Endodermal cell (in vitro differentiated cells): ENCODE data around the gene GABBR1. TPM values are rescaled to one million over a fixed set of nuclear protein-coding genes. Genes with fewer than 3 reads are reported as not detected.

ENCODE experiments used
- DNase-seq: peaks from one replicate; pipeline ENCODE4 v3.0.0-alpha.2; 2017
- H3K27ac ChIP-seq: 2 replicates; pipeline ENCODE4 v1.5.1; 2013; ENCODE audit warnings: mild to moderate bottlenecking, low read depth, low read length, moderate library complexity
- H3K27me3 ChIP-seq: 2 replicates; pipeline ENCODE4 v1.6.1; 2013; ENCODE audit warnings: mild to moderate bottlenecking, low read length, moderate library complexity; ENCODE audit not compliant: insufficient read depth, control insufficient read depth, poor library complexity, severe bottlenecking
- H3K36me3 ChIP-seq: 2 replicates; pipeline ENCODE4 v1.7.0; 2013; ENCODE audit warnings: mild to moderate bottlenecking, low read length, moderate library complexity; ENCODE audit not compliant: control insufficient read depth, insufficient read depth
- H3K4me1 ChIP-seq: one replicate; pipeline ENCODE4 v1.7.0; 2013; ENCODE audit warnings: low read length; ENCODE audit not compliant: control insufficient read depth, insufficient read depth
- H3K4me3 ChIP-seq: 2 replicates; pipeline ENCODE4 v1.5.1; 2013; ENCODE audit warnings: mild to moderate bottlenecking, low read length, moderate library complexity
- H3K9ac ChIP-seq: 2 replicates; pipeline ENCODE4 v1.6.1; 2013; ENCODE audit warnings: mild to moderate bottlenecking, low read length, moderate library complexity; ENCODE audit not compliant: poor library complexity, severe bottlenecking; ENCODE audit errors: extremely low read depth
- H3K9me3 ChIP-seq: 2 replicates; pipeline ENCODE4 v1.6.1; 2013; ENCODE audit warnings: mild to moderate bottlenecking, low read length, moderate library complexity; ENCODE audit not compliant: control insufficient read depth
- H3K27ac Mint-ChIP-seq: 2 replicates; pipeline ENCODE4 v1.8.0; 2020; ENCODE audit warnings: mixed read lengths
- H3K27me3 Mint-ChIP-seq: 2 replicates; pipeline ENCODE4 v1.8.0; 2021; ENCODE audit warnings: mild to moderate bottlenecking, mixed read lengths; ENCODE audit not compliant: insufficient read depth
- H3K36me3 Mint-ChIP-seq: 2 replicates; pipeline ENCODE4 v1.8.0; 2020; ENCODE audit warnings: low read depth, mixed read lengths
- H3K4me1 Mint-ChIP-seq: 2 replicates; pipeline ENCODE4 v1.8.0; 2020; ENCODE audit warnings: mixed read lengths
- H3K4me3 Mint-ChIP-seq: 2 replicates; pipeline ENCODE4 v1.8.0; 2020; ENCODE audit warnings: mild to moderate bottlenecking, moderate library complexity, mixed read lengths
- H3K9me3 Mint-ChIP-seq: 2 replicates; pipeline ENCODE4 v1.8.0; 2020; ENCODE audit warnings: mild to moderate bottlenecking, mixed read lengths
- WGBS, 2 experiments: methylation state at CpG; one replicate each; pipeline versions ENCODE4 v1.1.5 to v1.1.7; 2013; ENCODE audit warnings: missing lambda C conversion rate in 2 of 2, mixed read lengths in 1 of 2; ENCODE audit not compliant: insufficient coverage in 1 of 2, insufficient read length in 1 of 2; 5-methylcytosine and 5-hydroxymethylcytosine counted together
- total RNA-seq, 2 donors: library from RNA; stranded (reverse); fragmentation: NEBNext Ultra II Directional in 1 of 2; extraction: Animal tissue kit (Norgen Biotek cat#: 25700) in 1 of 2; gene quantifications; 2 replicates in 1 of 2; 3 replicates in 1 of 2; pipeline ENCODE4 v1.2.1, GENCODE V29; 2021
- TF ChIP-seq, protein P1 (sequence below): fragments of 200-600 bp; sonication (generic); conservative IDR thresholded peaks from 2 replicates; pipeline ENCODE4 v1.5.0; 2021; ENCODE audit warnings: antibody characterized with exemption, mild to moderate bottlenecking

Gene GABBR1
- total RNA-seq, 2 donors from 2014 or later = 81.8 to 99.1 TPM

DNA sequence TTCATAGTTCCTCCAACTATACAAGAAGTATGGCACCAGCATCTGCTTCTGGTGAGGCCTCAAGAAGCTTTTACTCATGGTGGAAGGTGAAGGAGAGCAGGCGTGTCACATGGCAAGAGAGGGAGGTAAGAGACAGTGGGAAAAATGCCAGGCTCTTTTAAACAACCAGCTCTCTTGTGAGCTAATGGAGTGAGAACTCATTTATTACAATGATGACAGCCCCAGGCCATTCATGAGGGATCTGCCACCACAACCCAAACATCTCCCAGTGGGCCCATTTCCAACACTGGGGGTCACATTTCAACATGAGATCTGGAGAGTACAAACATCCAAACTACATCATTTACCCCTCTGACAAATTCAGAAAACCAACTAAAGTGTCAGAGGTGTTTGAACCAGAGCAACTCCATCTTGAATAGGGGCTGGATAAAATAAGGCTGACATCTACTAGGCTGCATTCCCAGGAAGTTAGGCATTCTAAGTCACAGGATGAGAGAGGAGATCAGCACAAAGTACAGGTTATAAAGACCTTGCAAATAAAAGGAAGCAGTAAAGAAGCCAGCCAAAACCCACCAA lies 71.3 kb downstream of the GABBR1 start:
- Histone ChIP-seq H3K27ac (no peak overlapping the region), H3K4me3 (no peak overlapping the region), H3K9me3 (no peaks in the 10 kb centered on the region), H3K4me1 (no peaks in the 10 kb centered on the region), H3K27me3 (peaks cover 4% of the 10 kb centered on the region), H3K9ac (no peak overlapping the region), H3K36me3 (no peaks in the 10 kb centered on the region)
- peaks cover 20% of the 10 kb centered on the region for H3K27me3 Mint-ChIP-seq
- H3K4me3 Mint-ChIP-seq = no peak overlapping the region
- DNase-seq = no peak
- no peaks in the 10 kb centered on the region for H3K4me1 Mint-ChIP-seq
- 48% methylated on average over 1 of the region's 1 CpG; no CpG with 5 or more reads in 1 of the 2 experiments for WGBS, 2 experiments
- TF ChIP-seq, protein P1, sequence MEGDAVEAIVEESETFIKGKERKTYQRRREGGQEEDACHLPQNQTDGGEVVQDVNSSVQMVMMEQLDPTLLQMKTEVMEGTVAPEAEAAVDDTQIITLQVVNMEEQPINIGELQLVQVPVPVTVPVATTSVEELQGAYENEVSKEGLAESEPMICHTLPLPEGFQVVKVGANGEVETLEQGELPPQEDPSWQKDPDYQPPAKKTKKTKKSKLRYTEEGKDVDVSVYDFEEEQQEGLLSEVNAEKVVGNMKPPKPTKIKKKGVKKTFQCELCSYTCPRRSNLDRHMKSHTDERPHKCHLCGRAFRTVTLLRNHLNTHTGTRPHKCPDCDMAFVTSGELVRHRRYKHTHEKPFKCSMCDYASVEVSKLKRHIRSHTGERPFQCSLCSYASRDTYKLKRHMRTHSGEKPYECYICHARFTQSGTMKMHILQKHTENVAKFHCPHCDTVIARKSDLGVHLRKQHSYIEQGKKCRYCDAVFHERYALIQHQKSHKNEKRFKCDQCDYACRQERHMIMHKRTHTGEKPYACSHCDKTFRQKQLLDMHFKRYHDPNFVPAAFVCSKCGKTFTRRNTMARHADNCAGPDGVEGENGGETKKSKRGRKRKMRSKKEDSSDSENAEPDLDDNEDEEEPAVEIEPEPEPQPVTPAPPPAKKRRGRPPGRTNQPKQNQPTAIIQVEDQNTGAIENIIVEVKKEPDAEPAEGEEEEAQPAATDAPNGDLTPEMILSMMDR = no peak
- no peaks in the 10 kb centered on the region for H3K36me3 Mint-ChIP-seq
- no peaks in the 10 kb centered on the region for H3K9me3 Mint-ChIP-seq
- H3K27ac Mint-ChIP-seq = no peak overlapping the region

DNA sequence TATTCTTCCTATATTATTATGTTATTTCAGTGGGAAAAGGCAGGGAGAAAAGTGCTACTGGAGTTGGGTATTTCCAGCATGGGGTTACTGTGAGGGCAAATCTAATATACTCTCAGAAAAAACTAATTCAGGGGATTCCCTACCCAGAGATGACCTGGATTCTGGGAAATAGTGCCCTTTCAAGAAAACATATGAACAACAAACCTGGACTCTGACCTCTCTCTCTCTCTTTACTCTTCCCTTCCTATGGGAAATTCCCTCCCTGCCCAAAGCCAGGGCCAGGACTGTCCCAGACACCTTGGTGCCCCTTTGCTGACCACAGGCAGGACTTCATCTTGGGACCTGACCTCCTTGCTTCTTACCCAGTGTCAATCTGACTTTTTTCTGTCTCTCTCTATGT lies 71.9 kb downstream of the GABBR1 start:
- Mint-ChIP-seq H3K9me3 (no peaks in the 10 kb centered on the region), H3K4me1 (no peaks in the 10 kb centered on the region), H3K27me3 (peaks cover 26% of the 10 kb centered on the region), H3K4me3 (no peak overlapping the region), H3K36me3 (no peaks in the 10 kb centered on the region), H3K27ac (no peak overlapping the region)
- TF ChIP-seq, protein P1 = no peak
- no peaks in the 10 kb centered on the region for H3K9me3 ChIP-seq
- peaks cover 10% of the 10 kb centered on the region for H3K27me3 ChIP-seq
- no peaks in the 10 kb centered on the region for H3K4me1 ChIP-seq
- no peak for DNase-seq
- H3K36me3 ChIP-seq = no peaks in the 10 kb centered on the region
- H3K27ac ChIP-seq = no peak overlapping the region
- H3K4me3 ChIP-seq = no peak overlapping the region
- H3K9ac ChIP-seq = no peak overlapping the region

DNA sequence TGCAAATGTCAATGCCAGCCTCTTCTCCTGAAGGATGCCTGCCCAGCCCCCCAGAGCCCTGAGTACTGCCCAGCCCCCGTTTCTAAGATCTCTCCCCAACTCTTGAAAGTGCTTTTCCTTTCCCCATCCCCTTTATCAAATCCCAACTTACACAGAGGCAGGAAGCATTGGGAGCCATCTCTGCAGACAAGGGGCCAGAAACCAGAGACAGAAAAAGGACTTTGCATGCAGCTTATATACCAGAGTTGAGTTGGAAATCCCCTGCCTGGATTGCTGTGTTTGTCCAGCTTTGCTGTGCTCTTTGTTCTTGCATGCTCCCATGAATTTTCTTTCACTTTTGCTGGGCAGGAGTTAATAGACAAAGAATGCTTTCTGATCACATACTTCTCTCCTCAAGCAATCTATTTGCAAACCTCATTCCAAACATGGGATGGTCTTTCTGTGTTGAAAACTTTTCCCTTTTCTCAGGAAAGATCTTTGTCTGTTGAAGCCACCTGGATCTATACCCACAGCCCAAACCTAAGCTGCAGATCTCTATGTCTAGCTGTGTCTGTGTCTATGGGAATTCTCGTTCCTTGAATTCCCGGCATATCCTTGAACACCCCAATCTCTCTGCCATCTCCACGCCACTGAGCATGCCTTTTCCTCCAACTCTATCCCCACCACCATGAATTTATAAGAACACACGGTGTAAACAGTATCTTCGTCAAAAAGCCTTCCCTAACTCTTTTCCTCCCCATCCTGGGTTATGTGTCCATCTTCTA lies 73.3 kb downstream of the GABBR1 start, which contains the start of gene UBD:
TSS of gene UBD (minus strand) at position 209 of the 764 bp plus-strand sequence. CDS start at position 178, 31 bp downstream.
- Histone ChIP-seq H3K9me3 (no peaks in the 10 kb centered on the region), H3K9ac (no peak within 1 kb of the TSS), H3K36me3 (no peaks in the 10 kb centered on the region), H3K27ac (no peak within 1 kb of the TSS), H3K27me3 (peaks cover 24% of the 10 kb centered on the region), H3K4me3 (no peak within 1 kb of the TSS), H3K4me1 (no peaks in the 10 kb centered on the region)
- H3K27ac Mint-ChIP-seq = no peak within 1 kb of the TSS
- 84 to 91% methylated on average over 3 to 6 of the region's 6 CpGs for WGBS, 2 experiments
- H3K27me3 Mint-ChIP-seq = peaks cover 40% of the 10 kb centered on the region
- no peak for DNase-seq
- no peak within 1 kb of the TSS for H3K4me3 Mint-ChIP-seq
- TF ChIP-seq, protein P1 = no peak
- H3K9me3 Mint-ChIP-seq = no peaks in the 10 kb centered on the region
- no peaks in the 10 kb centered on the region for H3K36me3 Mint-ChIP-seq
- H3K4me1 Mint-ChIP-seq = no peaks in the 10 kb centered on the region
